Keratinocyte (primary cell): ENCODE measurements around the gene ZNF70.

Experiments used
- CTCF ChIP-seq, 3 experiments: IDR thresholded peaks in 1 of 3; conservative IDR thresholded peaks in 1 of 3; optimal IDR thresholded peaks in 1 of 3; 2 replicates in 2 of 3; 3 replicates in 1 of 3; pipeline versions ENCODE3 to v1.5.1; 2011; ENCODE audit warnings: low read length in 3 of 3, mild to moderate bottlenecking in 3 of 3, moderate library complexity in 2 of 3, control low read depth in 1 of 3, inconsistent platforms in 1 of 3; ENCODE audit not compliant: insufficient read depth in 2 of 3; ENCODE audit errors: extremely low read depth in 1 of 3
- EZH2 ChIP-seq: IDR thresholded peaks from one replicate; pipeline ENCODE4 v1.6.1; 2012; ENCODE audit warnings: inconsistent platforms, mild to moderate bottlenecking, low read length, moderate library complexity

GRCh38 chr22:23760056-23760455, 9.1 kb upstream of the ZNF70 start:
- no peak for TF ChIP-seq CTCF (optimal IDR thresholded peaks at IDR 0.05 in 1 of 3, IDR thresholded peaks at IDR 0.05 in 1 of 3, conservative IDR thresholded peaks at IDR 0.05 in 1 of 3; ENCODE audit: extremely low read depth in 1 of 3, insufficient read depth in 2 of 3, low read length in 3 of 3)
- no peak for TF ChIP-seq EZH2
